GM19372 (cell line): Measurements from ENCODE around the gene NIPA2.

Experiments used
- ATAC-seq: cut with Tn5 transposase; IDR thresholded peaks from one replicate; pipeline ENCODE4 v1.9.1; 2021; ENCODE audit warnings: mild to moderate bottlenecking, low read depth, moderate library complexity; ENCODE audit not compliant: unreplicated experiment

The NIPA2 gene

GRCh38 chr15:22895465-22896190 lies 57.2 kb downstream of the NIPA2 start:
- no peak for ATAC-seq

- ATAC-seq: no peak
Observed at GRCh38 chr15:22902046-22902445, 63.6 kb downstream of the NIPA2 start.

- no peak for ATAC-seq
Observed at GRCh38 chr15:22902578-22902977, 64.1 kb downstream of the NIPA2 start.

- no peak for ATAC-seq
Observed at GRCh38 chr15:22902981-22903380, 64.5 kb downstream of the NIPA2 start.

GRCh38 chr15:22903427-22903826 lies 65.0 kb downstream of the NIPA2 start:
- no peak for ATAC-seq

- ATAC-seq: no peak
Observed at GRCh38 chr15:22903961-22904534, 65.6 kb downstream of the NIPA2 start.

- ATAC-seq: no peak
Observed at GRCh38 chr15:22904736-22905135, 66.3 kb downstream of the NIPA2 start.

GRCh38 chr15:22907161-22907950 lies 68.9 kb downstream of the NIPA2 start:
- no peak for ATAC-seq

- ATAC-seq: no peak
Observed at GRCh38 chr15:22908830-22909229, 70.4 kb downstream of the NIPA2 start.

GRCh38 chr15:22911306-22911705 lies 72.8 kb downstream of the NIPA2 start:
- no peak for ATAC-seq

- ATAC-seq: no peak
Observed at GRCh38 chr15:22912256-22912655, 73.8 kb downstream of the NIPA2 start.

- no peak for ATAC-seq
Observed at GRCh38 chr15:22913646-22914380, 75.3 kb downstream of the NIPA2 start.

GRCh38 chr15:22915866-22916515 lies 77.5 kb downstream of the NIPA2 start:
- no peak for ATAC-seq

GRCh38 chr15:22916606-22917350 lies 78.3 kb downstream of the NIPA2 start:
- ATAC-seq: no peak

- no peak for ATAC-seq
Observed at GRCh38 chr15:22917556-22917955, 79.1 kb downstream of the NIPA2 start.
